Stimulated activated CD4-positive, alpha-beta T cell treated with anti-CD3 and anti-CD28 coated beads, Interleukin-1b, Interleukin-23, amount 100 ng/mL, for 4 hours (primary cell): ENCODE measurements around the gene KLHL12.
"Not testable (repeated sequence)": the region's sequence is repeated elsewhere in the genome, so short reads cannot be mapped to it uniquely, and the experiment has no call there.

Experiments used
- DNase-seq, 2 donors: peaks; one replicate each; pipeline ENCODE4 v3.0.0-alpha.2; 2020; ENCODE audit warnings: low read depth in 2 of 2

The KLHL12 gene

GRCh38 chr1:202951437-202951836 is 24.4 kb upstream of the KLHL12 start:
- no peak for DNase-seq

DNA sequence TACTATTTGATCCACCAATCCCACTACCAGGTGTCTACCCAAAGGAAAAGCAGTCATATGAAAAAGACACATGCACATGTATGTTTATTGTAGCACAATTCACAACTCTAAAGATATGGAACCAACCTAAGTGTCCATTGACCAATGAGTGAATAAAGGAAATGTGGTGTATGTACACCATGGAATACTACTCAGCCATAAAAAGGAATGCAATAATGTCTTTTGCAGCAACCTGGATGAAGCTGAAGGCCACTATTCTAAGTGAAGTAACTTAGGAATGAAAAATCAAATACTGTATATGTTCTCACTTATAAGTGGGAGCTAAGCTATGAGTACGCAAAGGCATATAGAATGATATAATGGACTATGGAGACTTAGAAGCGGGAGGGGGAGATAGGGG is 18.4 kb upstream of the KLHL12 start:
- no peak for DNase-seq

GRCh38 chr1:202944438-202944921 is 17.4 kb upstream of the KLHL12 start:
- no peak for DNase-seq

GRCh38 chr1:202942426-202942825 is 15.4 kb upstream of the KLHL12 start:
- DNase-seq = no peak

GRCh38 chr1:202941372-202941771 is 14.3 kb upstream of the KLHL12 start:
- DNase-seq = no peak

- DNase-seq = no peak
Measured at GRCh38 chr1:202940561-202940960, 13.5 kb upstream of the KLHL12 start.

DNA sequence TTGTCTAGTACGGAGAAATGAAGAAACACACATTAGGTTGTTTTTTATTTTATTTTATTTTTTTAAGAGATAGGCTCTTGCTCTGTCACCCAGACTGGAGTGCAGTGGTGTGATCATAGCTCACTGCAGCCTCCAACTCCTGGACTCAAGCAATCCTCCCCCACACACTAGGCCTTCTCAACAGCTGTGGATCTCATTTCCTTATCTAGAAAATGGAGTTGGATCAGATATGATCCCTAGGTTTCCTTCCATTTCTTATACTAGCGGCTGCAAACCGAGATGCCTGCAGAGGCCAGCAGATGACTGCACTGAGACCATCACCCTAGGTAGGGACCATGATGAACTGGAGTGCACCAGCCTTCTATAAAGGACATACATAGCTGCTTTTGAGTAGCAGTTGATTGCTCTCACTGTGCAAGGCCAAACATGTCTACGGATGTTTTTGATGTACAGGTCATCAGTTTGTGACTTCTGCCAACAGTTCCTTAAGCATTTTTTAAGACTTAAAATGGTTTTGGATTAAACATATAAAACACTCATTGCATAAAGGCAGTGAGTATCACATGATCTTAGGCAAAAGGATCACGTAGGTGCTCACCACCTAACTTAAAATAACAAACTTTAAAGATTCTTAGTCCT is 11.4 kb upstream of the KLHL12 start:
- DNase-seq = no peak

DNA sequence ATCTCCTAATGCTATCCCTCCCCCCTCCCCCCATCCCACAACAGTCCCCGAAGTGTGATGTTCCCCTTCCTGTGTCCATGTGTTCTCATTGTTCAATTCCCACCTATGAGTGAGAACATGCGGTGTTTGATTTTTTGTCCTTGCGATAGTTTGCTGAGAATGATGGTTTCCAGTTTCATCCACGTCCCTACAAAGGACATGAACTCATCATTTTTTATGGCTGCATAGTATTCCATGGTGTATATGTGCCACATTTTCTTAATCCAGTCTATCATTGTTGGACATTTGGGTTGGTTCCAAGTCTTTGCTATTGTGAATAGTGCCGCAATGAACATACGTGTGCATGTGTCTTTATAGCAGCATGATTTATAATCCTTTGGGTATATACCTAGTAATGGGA is 9.4 kb upstream of the KLHL12 start:
- not testable (repeated sequence) for DNase-seq

DNA sequence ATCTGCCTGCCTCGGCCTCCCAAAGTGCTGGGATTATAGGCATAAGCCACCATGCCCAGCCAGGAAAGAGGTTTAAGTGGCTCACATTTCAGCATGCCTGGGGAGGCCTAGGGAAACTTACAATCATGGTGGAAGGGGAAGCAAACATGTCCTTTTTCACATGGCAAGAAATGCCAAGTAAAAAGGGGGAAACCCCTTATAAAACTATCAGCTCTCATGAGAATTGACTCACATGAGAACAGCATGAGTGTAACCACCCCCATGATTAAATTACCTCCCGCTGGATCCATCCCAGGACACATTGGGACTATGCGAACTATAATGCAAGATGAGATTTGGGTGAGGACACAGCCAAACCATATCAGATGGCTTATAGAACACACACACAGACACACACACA is 8.8 kb upstream of the KLHL12 start:
- no peak for DNase-seq

GRCh38 chr1:202934755-202935154 is 7.7 kb upstream of the KLHL12 start:
- DNase-seq = no peak

DNA sequence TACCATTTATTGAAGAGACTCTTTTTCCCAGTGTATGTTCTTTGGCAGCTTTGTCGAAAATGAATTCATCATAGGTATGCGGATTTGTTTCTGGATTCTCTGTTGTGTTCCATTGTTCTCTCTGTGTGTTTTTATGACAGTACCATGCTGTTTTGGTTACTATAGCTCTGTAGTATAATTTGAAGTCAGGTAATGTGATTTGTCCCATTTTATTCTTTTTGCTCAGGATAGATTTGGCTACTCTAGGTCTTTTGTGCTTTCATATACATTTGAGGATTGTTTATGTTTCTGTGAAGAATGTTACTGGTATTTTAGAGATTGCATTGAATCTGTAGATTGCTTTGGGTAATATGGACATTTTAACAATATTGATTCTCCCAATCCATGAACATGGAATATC is 5.4 kb upstream of the KLHL12 start:
- no peak for DNase-seq

GRCh38 chr1:202923533-202923932 is 3.5 kb downstream of the KLHL12 start:
- no peak for DNase-seq

GRCh38 chr1:202919615-202920014 is 7.4 kb downstream of the KLHL12 start:
- no peak for DNase-seq

- DNase-seq = no peak
Measured at GRCh38 chr1:202915146-202915545, 11.9 kb downstream of the KLHL12 start.

GRCh38 chr1:202912476-202912875 is 14.6 kb downstream of the KLHL12 start:
- not testable (repeated sequence) for DNase-seq

DNA sequence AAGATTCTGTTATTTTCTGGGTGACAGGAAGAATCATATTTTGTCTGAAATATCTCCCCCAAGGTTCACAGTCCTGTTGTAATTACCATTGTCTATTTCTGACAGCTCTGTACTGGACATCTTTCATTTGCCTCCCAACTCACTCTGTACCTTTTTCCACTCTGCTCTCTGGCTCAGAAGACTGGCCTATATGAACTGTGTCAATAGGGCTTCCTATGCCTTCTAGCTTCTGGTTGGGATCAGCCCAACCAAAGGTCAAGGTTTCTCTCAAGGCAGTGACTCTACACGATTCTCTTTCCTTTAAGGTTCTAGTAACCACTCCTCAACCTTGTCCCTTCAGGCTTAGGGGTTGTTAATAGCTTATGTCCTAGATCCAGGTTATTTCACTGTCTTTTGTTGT is 17.5 kb downstream of the KLHL12 start:
- no peak for DNase-seq

DNA sequence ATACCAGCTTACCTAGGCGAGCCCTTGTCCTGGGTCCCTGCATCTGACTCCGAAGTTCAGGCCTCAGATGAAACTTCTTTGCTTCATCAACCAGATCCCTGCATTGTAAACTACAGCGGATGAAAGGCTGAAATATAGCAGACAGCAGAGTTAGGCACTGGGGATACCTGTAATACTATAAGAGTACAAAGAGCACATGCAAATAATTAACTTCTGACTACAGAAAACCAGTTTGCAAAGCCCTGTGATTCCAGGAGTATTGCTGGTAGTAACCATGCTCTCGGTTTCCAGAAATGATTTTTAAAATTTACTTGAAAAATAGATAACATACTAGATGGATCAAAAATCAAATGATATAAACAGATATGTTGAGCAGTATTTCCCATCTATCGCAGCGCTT is 18.0 kb downstream of the KLHL12 start:
- no peak for DNase-seq

GRCh38 chr1:202905331-202905730 is 21.7 kb downstream of the KLHL12 start:
- no peak for DNase-seq

DNA sequence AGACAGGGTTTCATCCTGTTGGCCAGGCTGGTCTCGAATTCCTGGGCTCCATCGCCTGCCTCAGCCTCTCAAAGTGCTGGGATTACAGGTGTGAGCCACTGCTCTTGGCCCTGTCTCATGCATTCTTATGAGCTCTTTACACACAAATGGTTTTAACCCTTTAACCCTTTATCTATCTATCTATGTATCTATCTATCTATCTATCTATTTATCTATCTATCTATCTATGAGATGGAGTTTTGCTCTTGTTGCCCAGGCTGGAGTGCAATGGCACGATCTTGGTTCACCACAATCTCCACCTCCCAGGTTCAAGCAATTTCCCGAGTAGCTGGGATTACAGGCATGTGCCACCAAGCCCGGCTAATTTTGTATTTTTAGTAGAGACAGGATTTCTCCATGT is 23.2 kb downstream of the KLHL12 start:
- DNase-seq = not testable (repeated sequence)

DNA sequence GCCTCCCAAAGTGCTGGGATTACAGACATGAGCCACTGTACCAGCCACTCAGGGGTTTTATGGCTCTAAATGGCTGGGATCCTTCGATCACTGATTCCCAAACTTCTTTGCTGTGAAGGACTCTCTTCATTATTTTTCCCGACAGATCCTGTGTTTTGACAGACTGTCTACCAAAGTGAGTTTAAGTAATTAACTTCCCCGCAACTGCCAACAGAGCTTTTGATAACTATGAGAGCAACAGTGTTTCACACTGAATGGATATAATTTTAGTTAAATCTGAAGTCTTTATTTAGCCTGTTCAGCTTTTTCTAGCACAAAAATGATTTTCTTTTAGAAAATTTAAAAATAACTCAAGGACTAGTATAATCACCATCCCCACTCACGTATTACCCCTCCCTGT is 25.5 kb downstream of the KLHL12 start:
- no peak for DNase-seq

GRCh38 chr1:202892501-202892900 is 34.5 kb downstream of the KLHL12 start:
- DNase-seq = no peak

DNA sequence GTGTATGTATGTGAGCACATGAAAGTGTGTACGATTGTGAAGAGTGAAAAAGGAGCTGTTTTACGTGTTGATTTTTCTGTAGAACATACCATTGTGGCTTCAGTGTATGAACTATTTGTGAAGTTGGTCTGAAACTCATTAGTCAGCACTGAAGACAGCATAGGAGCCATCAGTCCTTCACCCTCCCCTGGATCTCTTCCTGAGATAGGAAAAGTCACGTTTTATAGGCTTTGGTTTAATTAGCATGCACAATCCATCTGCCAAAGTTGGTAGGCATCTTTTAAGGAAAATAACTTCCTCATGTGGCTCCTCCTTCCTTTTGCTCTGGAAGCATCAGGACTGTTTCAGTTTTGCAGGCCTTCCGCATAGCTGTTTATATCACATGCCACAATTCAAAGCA is 36.6 kb downstream of the KLHL12 start:
- no peak for DNase-seq

DNA sequence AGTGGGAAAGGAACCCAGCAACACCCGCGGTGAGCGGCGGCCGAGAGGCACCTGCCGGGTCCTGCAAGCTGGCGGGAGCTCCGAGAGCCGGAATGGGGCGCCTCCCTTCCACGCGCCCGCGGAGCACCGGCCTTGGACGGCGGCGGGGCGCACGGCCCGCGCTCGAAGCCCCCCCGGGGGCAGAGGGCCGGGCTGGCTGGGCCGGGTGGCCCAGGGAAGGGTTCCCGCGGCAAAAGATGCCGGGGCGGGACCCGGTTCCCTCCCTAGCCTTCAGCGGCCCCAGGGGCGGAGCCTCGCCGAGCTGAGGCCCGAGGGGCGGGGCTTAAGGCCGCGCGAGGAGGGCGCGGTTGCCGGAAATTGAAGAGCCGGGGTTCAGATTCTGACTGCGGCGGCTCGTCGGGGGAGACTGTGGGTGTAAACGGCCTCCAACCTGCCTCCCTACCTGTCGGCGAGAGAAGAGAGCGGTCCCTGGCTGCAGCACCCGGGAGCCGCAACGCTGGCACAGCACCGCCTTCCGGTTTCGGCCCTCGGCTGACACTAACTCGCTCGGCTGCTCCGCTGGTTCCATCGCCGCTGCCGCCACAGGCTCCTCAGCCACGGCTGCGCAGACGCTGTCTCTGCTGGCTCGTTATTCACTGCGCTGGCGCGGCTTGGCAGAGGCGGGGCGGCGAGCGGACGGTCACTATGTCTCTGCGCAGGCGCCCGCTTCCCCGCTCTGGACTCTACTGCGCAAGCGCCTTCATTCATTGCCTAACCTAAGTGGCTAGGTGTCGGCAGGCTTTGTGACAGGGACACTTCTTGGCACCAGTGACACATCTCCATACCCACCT is 38.3 kb downstream of the KLHL12 start, which contains the start of gene RABIF:
TSS of gene RABIF (minus strand) at position 619 of the 830 bp plus-strand sequence. CDS start at position 568, 51 bp downstream.
- DNase-seq = peak; percentile 92 to 93
